Measurements from ENCODE around the gene PTPRN2.

PTPRN2 gene

DNA sequence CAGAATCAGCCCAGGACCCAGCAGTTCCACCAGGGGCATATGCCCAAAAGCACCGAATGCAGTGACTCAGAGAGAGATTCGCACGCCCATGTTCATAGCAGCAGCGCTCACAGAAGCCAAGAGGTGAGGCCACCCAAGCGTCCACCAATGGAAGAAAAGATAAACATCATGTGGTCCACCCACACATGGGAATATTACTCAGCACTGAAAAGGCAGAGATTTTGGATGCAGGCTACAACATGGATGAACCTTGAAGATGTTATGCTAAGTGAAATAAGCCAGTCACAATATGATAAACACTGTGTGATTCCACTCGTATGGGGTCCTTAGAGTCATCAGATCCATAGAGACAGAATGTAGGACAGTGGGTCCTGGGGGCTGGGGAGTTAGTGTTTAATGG lies 823.4 kb downstream of the PTPRN2 start:
- no peak for DNase-seq (ENCODE audit: low read depth)
- H3K4me3 ChIP-seq (ENCODE audit: low read depth, low read length): no peak overlapping the region
- TF ChIP-seq, protein P1, sequence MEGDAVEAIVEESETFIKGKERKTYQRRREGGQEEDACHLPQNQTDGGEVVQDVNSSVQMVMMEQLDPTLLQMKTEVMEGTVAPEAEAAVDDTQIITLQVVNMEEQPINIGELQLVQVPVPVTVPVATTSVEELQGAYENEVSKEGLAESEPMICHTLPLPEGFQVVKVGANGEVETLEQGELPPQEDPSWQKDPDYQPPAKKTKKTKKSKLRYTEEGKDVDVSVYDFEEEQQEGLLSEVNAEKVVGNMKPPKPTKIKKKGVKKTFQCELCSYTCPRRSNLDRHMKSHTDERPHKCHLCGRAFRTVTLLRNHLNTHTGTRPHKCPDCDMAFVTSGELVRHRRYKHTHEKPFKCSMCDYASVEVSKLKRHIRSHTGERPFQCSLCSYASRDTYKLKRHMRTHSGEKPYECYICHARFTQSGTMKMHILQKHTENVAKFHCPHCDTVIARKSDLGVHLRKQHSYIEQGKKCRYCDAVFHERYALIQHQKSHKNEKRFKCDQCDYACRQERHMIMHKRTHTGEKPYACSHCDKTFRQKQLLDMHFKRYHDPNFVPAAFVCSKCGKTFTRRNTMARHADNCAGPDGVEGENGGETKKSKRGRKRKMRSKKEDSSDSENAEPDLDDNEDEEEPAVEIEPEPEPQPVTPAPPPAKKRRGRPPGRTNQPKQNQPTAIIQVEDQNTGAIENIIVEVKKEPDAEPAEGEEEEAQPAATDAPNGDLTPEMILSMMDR (IDR thresholded peaks at IDR 0.05; ENCODE audit: control insufficient read depth, extremely low read depth, insufficient read depth): no peak

DNA sequence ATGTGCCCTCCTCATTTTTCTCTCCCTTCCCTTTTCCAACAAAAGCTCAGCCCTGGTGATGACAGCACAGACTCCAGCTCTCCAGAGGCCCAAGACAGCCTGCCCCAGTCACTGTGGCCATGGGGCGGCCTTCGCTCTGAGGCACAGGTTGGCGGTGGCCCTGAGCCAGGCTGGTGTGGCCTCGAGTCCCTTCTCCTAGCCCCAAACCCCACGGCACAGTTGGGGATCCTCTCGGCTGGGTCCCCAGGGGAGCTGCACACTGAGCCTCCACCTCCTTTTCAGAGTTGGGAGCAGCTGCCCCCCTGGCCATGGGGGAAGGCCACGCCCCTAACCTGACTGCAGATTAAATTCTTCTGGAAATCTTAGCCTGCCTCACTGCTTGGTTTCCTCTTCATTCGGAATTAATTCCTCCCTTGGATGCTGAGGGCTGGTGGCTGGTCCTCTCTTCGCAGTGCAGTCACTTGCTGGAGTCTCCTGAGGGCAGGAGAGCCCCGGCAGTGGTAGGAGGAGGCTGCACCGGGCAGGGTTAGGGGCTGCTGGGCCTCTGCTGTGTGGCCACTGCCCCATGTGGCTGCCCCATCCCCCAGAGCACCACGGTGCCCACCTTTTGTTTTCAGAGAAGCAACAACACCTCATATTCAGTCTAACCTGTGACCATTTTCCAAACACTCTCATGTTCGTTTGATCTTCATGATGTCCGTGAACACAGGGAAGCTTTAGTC lies 824.2 kb downstream of the PTPRN2 start:
- TF ChIP-seq, protein P1 (IDR thresholded peaks at IDR 0.05; ENCODE audit: control insufficient read depth, extremely low read depth, insufficient read depth): no peak
- DNase-seq (ENCODE audit: low read depth): no peak
- no peak overlapping the region for H3K4me3 ChIP-seq (ENCODE audit: low read depth, low read length)

DNA sequence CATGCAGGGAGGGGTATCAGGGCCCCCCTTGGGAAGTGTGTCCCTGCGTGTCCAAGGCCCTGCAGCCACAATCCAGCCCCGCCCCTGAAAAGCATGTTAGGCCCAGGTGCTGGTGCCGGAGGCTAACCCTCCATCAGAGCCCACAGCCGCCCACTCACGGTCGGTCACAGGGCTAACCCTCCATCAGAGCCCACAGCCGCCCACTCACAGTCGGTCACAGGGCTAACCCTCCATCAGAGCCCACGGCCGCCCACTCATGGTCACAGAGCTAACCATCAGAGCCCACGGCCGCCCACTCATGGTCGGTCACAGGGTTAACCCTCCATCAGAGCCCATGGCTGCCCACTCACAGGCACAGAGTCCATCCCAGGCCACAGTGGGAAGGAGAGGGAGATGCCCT lies 824.8 kb downstream of the PTPRN2 start:
- no peak for DNase-seq (ENCODE audit: low read depth)
- H3K4me3 ChIP-seq (ENCODE audit: low read depth, low read length): no peak overlapping the region
- TF ChIP-seq, protein P1 (IDR thresholded peaks at IDR 0.05; ENCODE audit: control insufficient read depth, extremely low read depth, insufficient read depth): no peak

DNA sequence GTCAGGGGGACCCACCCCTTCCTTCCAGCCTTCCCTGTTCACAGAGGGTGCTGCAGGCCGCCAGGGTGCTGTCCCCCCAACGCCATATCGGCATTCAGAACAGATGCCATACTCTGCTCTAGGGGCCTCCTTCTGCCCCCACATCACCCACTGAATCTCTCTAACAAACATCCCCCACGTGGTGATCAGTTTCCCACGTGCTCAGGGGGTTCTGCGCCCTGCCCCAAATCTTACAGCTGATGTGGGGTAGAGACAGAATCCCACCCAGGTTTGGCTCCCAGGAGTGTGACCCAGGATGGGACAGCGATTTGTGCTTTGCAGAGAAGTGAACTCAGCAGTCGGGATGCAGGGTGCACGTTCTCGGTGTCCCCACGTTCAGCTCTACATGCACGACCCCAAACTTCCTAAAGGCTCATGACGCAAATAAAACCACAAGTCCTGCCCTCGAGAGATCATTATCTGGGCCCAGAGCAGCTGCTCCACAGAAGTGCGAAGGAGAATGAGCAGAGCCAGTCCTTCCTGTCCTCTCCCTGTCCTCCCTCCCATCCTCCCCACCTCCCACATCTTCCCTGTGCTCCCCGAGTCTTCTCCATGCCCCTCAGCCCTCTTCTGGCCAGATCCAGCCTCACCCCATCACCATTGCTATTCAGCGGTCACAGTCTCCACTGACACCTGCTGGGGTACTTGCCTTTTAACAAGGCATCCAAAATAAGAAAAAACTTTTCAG lies 827.5 kb downstream of the PTPRN2 start:
- TF ChIP-seq, protein P1 (IDR thresholded peaks at IDR 0.05; ENCODE audit: control insufficient read depth, extremely low read depth, insufficient read depth): 0 out of 2 replicates have a peak, but pooled peaks have one; percentile 25
- H3K4me3 ChIP-seq (ENCODE audit: low read depth, low read length): no peak overlapping the region
- DNase-seq (ENCODE audit: low read depth): no peak

DNA sequence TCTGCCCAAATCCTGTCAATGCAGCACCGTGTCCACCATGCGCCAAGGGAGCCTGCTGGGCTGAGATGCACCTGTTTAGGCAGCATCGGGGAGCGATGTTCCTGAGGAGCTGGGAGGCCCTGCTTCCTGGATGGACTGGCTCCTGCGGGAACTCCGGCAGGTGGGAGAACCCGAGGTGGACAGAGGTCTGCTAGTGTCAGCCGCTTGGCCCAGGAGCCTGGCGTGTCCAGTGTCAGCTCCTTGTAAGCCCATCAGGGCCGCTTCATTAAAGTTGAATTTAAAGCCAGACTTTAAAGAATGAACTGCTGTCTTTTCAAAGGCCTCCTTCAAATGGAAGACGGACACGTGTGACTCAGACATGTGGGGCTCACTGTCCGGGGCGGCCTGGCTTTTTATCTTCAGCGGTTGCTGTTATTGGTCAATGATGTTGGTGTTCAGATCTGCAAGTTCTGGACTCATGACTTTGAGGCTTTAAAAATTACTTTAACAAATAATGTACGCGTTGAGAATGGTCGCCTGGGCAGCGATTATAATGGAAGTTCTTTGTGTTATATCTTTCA lies 828.3 kb downstream of the PTPRN2 start:
- TF ChIP-seq, protein P1 (IDR thresholded peaks at IDR 0.05; ENCODE audit: control insufficient read depth, extremely low read depth, insufficient read depth): no peak
- no peak overlapping the region for H3K4me3 ChIP-seq (ENCODE audit: low read depth, low read length)
- no peak for DNase-seq (ENCODE audit: low read depth)

DNA sequence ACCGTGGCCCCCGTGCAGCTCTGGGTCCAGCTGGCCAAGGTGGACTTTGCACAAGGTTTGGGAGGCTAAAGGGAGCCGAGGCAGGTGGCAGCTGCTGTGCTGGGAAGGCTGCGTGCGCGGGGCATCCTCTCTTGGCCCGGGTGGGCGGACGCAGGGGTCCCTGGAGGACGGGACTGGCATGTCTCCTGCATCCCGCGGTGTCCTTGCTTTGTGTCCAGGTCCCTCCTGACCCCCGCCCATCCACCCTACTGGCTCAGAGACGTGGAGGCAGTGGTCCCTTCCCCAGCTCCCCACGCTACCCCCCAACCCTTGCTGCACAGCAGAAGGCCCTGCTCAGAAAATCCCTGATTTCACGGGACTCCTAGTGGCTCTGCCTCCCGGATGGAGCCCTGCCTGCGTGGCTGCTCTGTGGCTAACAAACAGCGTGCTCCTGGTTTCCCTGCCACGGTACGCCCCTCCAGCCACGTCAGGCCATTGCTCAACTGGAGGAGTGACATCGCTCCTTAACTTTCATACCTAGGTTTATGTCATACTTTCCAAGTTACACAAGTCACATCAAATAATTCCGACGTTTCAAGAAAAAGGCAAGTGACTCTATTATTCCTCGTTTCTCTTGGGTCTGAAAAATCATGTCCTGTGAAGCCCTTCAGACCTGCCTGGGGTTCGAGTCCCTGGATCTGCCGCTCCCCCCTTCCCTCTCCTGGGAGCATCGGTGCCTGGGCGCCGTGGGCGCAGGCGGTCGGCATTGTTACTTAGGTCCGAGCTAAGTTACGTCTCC lies 829.0 kb downstream of the PTPRN2 start:
- TF ChIP-seq, protein P1 (IDR thresholded peaks at IDR 0.05; ENCODE audit: control insufficient read depth, extremely low read depth, insufficient read depth): no peak
- no peak for DNase-seq (ENCODE audit: low read depth)
- H3K4me3 ChIP-seq (ENCODE audit: low read depth, low read length): no peak overlapping the region

Data from LNCaP clone FGC (cell line).